GM19395 (cell line): ENCODE measurements around the gene NTPCR.
"Not testable (repeated sequence)": the region's sequence is repeated elsewhere in the genome, so short reads cannot be mapped to it uniquely, and the experiment has no call there.

Experiments used
- ATAC-seq: cut with Tn5 transposase; IDR thresholded peaks from one replicate; pipeline ENCODE4 v1.9.1; 2021; ENCODE audit warnings: mild to moderate bottlenecking, moderate library complexity; ENCODE audit not compliant: unreplicated experiment

NTPCR gene

GRCh38 chr1:232950197-232951176, at the start of gene NTPCR:
TSS of gene NTPCR (plus strand) at chr1:232950611. CDS start at chr1:232950711, 100 bp downstream.
- peak; percentile 85 for ATAC-seq

- no peak for ATAC-seq
These were observed 49.6 kb upstream of the NTPCR start for GRCh38 chr1:232900818-232901217.

- peak; percentile 68 for ATAC-seq
These were observed 49.2 kb upstream of the NTPCR start for GRCh38 chr1:232901255-232901654.

- no peak for ATAC-seq
These were observed 47.5 kb upstream of the NTPCR start for GRCh38 chr1:232902774-232903350.

GRCh38 chr1:232904131-232904530, 46.3 kb upstream of the NTPCR start:
- ATAC-seq: no peak

- no peak for ATAC-seq
These were observed 45.8 kb upstream of the NTPCR start for GRCh38 chr1:232904566-232904965.

GRCh38 chr1:232905331-232906034, 44.9 kb upstream of the NTPCR start:
- ATAC-seq: no peak

- ATAC-seq: no peak
These were observed 44.0 kb upstream of the NTPCR start for GRCh38 chr1:232906441-232906840.

- ATAC-seq: no peak
These were observed 41.6 kb upstream of the NTPCR start for GRCh38 chr1:232908831-232909230.

- no peak for ATAC-seq
These were observed 40.7 kb upstream of the NTPCR start for GRCh38 chr1:232909752-232910151.

- no peak for ATAC-seq
These were observed 39.3 kb upstream of the NTPCR start for GRCh38 chr1:232911027-232911599.

GRCh38 chr1:232912845-232913580, 37.4 kb upstream of the NTPCR start:
- ATAC-seq: no peak

GRCh38 chr1:232914271-232914670, 36.1 kb upstream of the NTPCR start:
- ATAC-seq: not testable (repeated sequence)

GRCh38 chr1:232915212-232915611, 35.2 kb upstream of the NTPCR start:
- no peak for ATAC-seq

- ATAC-seq: no peak
These were observed 33.4 kb upstream of the NTPCR start for GRCh38 chr1:232917053-232917452.

GRCh38 chr1:232921381-232921780, 29.0 kb upstream of the NTPCR start:
- no peak for ATAC-seq

GRCh38 chr1:232922485-232922884, 27.9 kb upstream of the NTPCR start:
- no peak for ATAC-seq

GRCh38 chr1:232923739-232924386, 26.5 kb upstream of the NTPCR start:
- peak; percentile 93 for ATAC-seq

- ATAC-seq: no peak
These were observed 25.5 kb upstream of the NTPCR start for GRCh38 chr1:232924874-232925273.
